ENCODE results near the gene CDH20.

DNA sequence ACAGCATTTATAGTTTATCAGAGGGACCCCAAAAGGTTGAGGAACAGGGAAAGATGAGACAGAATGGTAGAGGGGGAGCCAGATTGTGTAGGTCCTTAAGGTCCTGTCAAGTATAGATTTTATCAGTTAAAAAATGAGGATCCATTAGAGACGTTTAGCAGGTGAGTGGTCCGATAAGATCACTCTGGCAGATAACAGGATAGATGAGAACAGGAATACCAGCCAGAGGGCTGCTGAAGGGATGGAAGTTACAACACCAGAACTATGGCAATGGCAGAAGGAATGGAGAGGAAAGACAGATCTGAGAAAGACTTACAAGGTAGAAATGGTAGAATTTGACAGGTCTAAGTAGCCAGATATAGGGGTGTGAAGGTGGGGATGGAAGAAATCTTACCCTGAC is 141.7 kb downstream of the CDH20 start:
- TF ChIP-seq SPI1 (IDR thresholded peaks at IDR 0.05; ENCODE audit: low read depth, low read length): no peak
- no peak for TF ChIP-seq POLR2AphosphoS5 (IDR thresholded peaks at IDR 0.05; ENCODE audit: low read depth, low read length)
- TF ChIP-seq POLR2A (IDR thresholded peaks at IDR 0.05; ENCODE audit: low read depth, low read length): no peak
